Astrocyte (in vitro differentiated cells and primary cell): Measurements from ENCODE around the gene SPTBN1. TPM values are rescaled to one million over a fixed set of nuclear protein-coding genes. Genes with fewer than 3 reads are reported as not detected.

Experiments used
- DNase-seq: peaks from one replicate; pipeline ENCODE4 v3.0.0-alpha.2; 2010; ENCODE audit warnings: low read depth
- FAIRE-seq: peaks from 2 replicates; lab custom pipeline; 2011; peaks lifted over from hg19 to GRCh38; lab: Jason Lieb, UNC
- H2AFZ ChIP-seq: 2 replicates; pipeline ENCODE4 v1.6.0; 2012; ENCODE audit warnings: low read depth, low read length, inconsistent platforms
- H3K27ac ChIP-seq: 2 replicates; pipeline ENCODE4 v1.5.1; 2011; ENCODE audit warnings: low read depth, low read length, inconsistent platforms
- H3K27me3 ChIP-seq: 2 replicates; pipeline ENCODE4 v1.6.0; 2011; ENCODE audit warnings: low read length, inconsistent platforms; ENCODE audit not compliant: insufficient read depth
- H3K36me3 ChIP-seq: 2 replicates; pipeline ENCODE4 v1.5.1; 2011; ENCODE audit warnings: low read length, inconsistent platforms; ENCODE audit not compliant: insufficient read depth
- H3K4me1 ChIP-seq: 2 replicates; pipeline ENCODE4 v1.5.1; 2011; ENCODE audit warnings: low read length, inconsistent platforms; ENCODE audit not compliant: insufficient read depth
- H3K4me2 ChIP-seq: 2 replicates; pipeline ENCODE4 v1.6.0; 2012; ENCODE audit warnings: low read length, inconsistent platforms
- H3K4me3 ChIP-seq: 2 replicates; pipeline ENCODE4 v1.5.1; 2011; ENCODE audit warnings: low read depth, mild to moderate bottlenecking, low read length, inconsistent platforms; ENCODE audit not compliant: insufficient read depth
- H3K79me2 ChIP-seq: 2 replicates; pipeline ENCODE4 v1.6.0; 2012; ENCODE audit warnings: mild to moderate bottlenecking, low read length, inconsistent platforms; ENCODE audit not compliant: insufficient read depth
- H3K9ac ChIP-seq: 2 replicates; pipeline ENCODE4 v1.6.0; 2012; ENCODE audit warnings: mild to moderate bottlenecking, low read length, inconsistent platforms
- H3K9me3 ChIP-seq: 2 replicates; pipeline ENCODE4 v1.5.1; 2012; ENCODE audit warnings: low read depth, mild to moderate bottlenecking, low read length, inconsistent platforms; ENCODE audit not compliant: insufficient read depth
- H4K20me1 ChIP-seq: 2 replicates; pipeline ENCODE4 v1.6.0; 2012; ENCODE audit warnings: low read length, inconsistent platforms; ENCODE audit not compliant: insufficient read depth
- H3K27ac Mint-ChIP-seq: one replicate; pipeline ENCODE4 v1.8.0; 2021; ENCODE audit warnings: mild to moderate bottlenecking, mixed read lengths; ENCODE audit not compliant: unreplicated experiment
- H3K27me3 Mint-ChIP-seq: one replicate; pipeline ENCODE4 v1.8.0; 2021; ENCODE audit warnings: low read depth, mixed read lengths; ENCODE audit not compliant: unreplicated experiment
- H3K36me3 Mint-ChIP-seq: one replicate; pipeline ENCODE4 v1.8.0; 2021; ENCODE audit warnings: low read depth, mixed read lengths; ENCODE audit not compliant: unreplicated experiment
- H3K4me1 Mint-ChIP-seq: one replicate; pipeline ENCODE4 v1.8.0; 2021; ENCODE audit warnings: low read depth, mixed read lengths; ENCODE audit not compliant: unreplicated experiment
- H3K4me3 Mint-ChIP-seq: one replicate; pipeline ENCODE4 v1.8.0; 2021; ENCODE audit warnings: mild to moderate bottlenecking, moderate library complexity, mixed read lengths; ENCODE audit not compliant: unreplicated experiment
- H3K9me3 Mint-ChIP-seq: one replicate; pipeline ENCODE4 v1.8.0; 2021; ENCODE audit warnings: mild to moderate bottlenecking, mixed read lengths; ENCODE audit not compliant: unreplicated experiment
- CTCF ChIP-seq: IDR thresholded peaks from 2 replicates; pipeline ENCODE4 v1.5.1; 2011; ENCODE audit warnings: low read depth, mild to moderate bottlenecking, inconsistent platforms, low read length, moderate library complexity; ENCODE audit not compliant: insufficient read depth
- EZH2 ChIP-seq: IDR thresholded peaks from 2 replicates; pipeline ENCODE4 v1.6.1; 2012; ENCODE audit warnings: mild to moderate bottlenecking, low read length, inconsistent platforms; ENCODE audit not compliant: insufficient read depth
- total RNA-seq: library from RNA; stranded (reverse); gene quantifications from 2 replicates; pipeline ENCODE4 v1.2.1, GENCODE V29; 2021

SPTBN1 gene
- total RNA-seq, 1 donor from 2014 or later, result 311 TPM

DNA sequence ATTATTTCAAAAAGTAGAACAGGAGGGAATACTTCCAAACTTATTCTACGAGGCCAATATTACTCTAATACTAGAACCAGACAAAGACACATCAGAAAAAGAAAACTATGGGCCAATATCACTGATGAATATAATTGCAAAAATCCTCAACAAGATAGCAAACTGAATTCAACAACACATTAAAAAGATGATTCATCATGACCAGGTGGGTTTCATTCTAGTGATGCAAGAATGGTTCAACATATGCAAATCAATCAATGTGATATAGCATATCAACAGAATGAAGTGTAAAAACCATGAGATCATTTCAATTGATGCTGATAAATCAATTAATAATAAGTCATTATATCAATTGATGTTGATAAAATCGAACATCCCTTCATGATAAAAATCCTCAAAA, 244.9 kb downstream of the SPTBN1 start:
- no peak overlapping the region for H3K4me3 ChIP-seq
- no peak for FAIRE-seq

GRCh38 chr2:54704238-54704637, 248.1 kb downstream of the SPTBN1 start:
- Histone ChIP-seq H3K4me3 (no peak overlapping the region), H3K4me2 (no peak overlapping the region)

More for the DNA sequence above, 244.9 kb downstream of the SPTBN1 start:
- Histone ChIP-seq H2AFZ (no peak overlapping the region), H3K36me3 (no peaks in the 10 kb centered on the region), H3K4me2 (no peak overlapping the region), H3K27ac (no peak overlapping the region), H3K9me3 (no peaks in the 10 kb centered on the region), H4K20me1 (no peaks in the 10 kb centered on the region), H3K9ac (no peak overlapping the region), H3K27me3 (no peaks in the 10 kb centered on the region), H3K79me2 (no peaks in the 10 kb centered on the region), H3K4me1 (no peaks in the 10 kb centered on the region)
- H3K9me3 Mint-ChIP-seq, result peaks cover 3% of the 10 kb centered on the region
- no peaks in the 10 kb centered on the region for H3K4me1 Mint-ChIP-seq
- no peak overlapping the region for H3K4me3 Mint-ChIP-seq
- no peaks in the 10 kb centered on the region for H3K36me3 Mint-ChIP-seq
- no peak overlapping the region for H3K27ac Mint-ChIP-seq
- no peaks in the 10 kb centered on the region for H3K27me3 Mint-ChIP-seq
- TF ChIP-seq CTCF (no peak), EZH2 (no peak)
- DNase-seq, result no peak

More at GRCh38 chr2:54704238-54704637, 248.1 kb downstream of the SPTBN1 start:
- H3K36me3 ChIP-seq, result no peaks in the 10 kb centered on the region
- Mint-ChIP-seq H3K27me3 (peaks cover 9% of the 10 kb centered on the region), H3K27ac (no peak overlapping the region), H3K36me3 (no peaks in the 10 kb centered on the region), H3K4me1 (no peaks in the 10 kb centered on the region), H3K9me3 (no peaks in the 10 kb centered on the region), H3K4me3 (no peak overlapping the region)
- no peaks in the 10 kb centered on the region for H3K9me3 ChIP-seq
- H2AFZ ChIP-seq, result no peak overlapping the region
- FAIRE-seq (no peak), DNase-seq (no peak)
- no peak overlapping the region for H3K9ac ChIP-seq
- no peak for TF ChIP-seq EZH2
- no peak for TF ChIP-seq CTCF
- no peaks in the 10 kb centered on the region for H3K27me3 ChIP-seq
- no peak overlapping the region for H3K27ac ChIP-seq
- H4K20me1 ChIP-seq, result no peaks in the 10 kb centered on the region
- no peaks in the 10 kb centered on the region for H3K79me2 ChIP-seq
- no peaks in the 10 kb centered on the region for H3K4me1 ChIP-seq
